OCI-LY7 (cell line): Measurements from ENCODE around the gene FOXL2.

Experiments used
- EZH2phosphoT487 ChIP-seq: fragments of 200-600 bp; sonication (generic); IDR thresholded peaks from 2 replicates; pipeline ENCODE4 v1.6.1; 2018; ENCODE audit warnings: low read depth, borderline replicate concordance, mild to moderate bottlenecking, mixed run types, antibody characterized with exemption, low read length, moderate library complexity, mixed read lengths
- TF ChIP-seq, protein P1 (sequence below): fragments of 200-600 bp; sonication (generic); conservative IDR thresholded peaks from 2 replicates; pipeline ENCODE4 v1.5.1; 2014; ENCODE audit warnings: mild to moderate bottlenecking, antibody characterized with exemption, low read length, moderate library complexity, mixed read lengths

DNA sequence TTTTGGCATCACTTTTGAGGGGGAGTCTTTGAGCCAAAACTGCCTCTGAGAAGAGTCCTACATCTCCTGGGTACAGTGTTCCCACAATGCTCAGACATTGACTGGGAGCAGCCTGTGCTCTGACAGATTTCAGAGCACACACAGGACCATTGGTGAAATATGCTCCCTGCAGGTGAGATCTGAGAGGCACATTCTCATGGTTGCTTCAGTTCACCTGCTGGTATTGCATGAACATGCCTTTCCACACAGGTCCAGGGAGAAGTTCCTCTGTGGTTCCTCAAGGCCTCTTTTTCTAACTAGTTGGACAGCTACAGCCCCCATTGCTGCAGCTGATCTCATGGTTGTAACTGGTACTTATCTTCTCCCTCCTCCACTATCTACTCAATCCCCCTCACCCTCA, 37.0 kb downstream of the FOXL2 start:
- TF ChIP-seq, protein P1, sequence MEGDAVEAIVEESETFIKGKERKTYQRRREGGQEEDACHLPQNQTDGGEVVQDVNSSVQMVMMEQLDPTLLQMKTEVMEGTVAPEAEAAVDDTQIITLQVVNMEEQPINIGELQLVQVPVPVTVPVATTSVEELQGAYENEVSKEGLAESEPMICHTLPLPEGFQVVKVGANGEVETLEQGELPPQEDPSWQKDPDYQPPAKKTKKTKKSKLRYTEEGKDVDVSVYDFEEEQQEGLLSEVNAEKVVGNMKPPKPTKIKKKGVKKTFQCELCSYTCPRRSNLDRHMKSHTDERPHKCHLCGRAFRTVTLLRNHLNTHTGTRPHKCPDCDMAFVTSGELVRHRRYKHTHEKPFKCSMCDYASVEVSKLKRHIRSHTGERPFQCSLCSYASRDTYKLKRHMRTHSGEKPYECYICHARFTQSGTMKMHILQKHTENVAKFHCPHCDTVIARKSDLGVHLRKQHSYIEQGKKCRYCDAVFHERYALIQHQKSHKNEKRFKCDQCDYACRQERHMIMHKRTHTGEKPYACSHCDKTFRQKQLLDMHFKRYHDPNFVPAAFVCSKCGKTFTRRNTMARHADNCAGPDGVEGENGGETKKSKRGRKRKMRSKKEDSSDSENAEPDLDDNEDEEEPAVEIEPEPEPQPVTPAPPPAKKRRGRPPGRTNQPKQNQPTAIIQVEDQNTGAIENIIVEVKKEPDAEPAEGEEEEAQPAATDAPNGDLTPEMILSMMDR = no peak
- TF ChIP-seq EZH2phosphoT487 = no peak
